Renal pelvis (tissue), 4 donors: Measurements from ENCODE around the gene EFHC1. TPM values are rescaled to one million over a fixed set of nuclear protein-coding genes. Genes with fewer than 3 reads are reported as not detected.
A peak's percentile ranks its signal among the peaks of the same experiment; 100 is the strongest.

Experiments
- DNase-seq: peaks from one replicate; pipeline ENCODE4 v3.0.0-alpha.2; 2013
- polyA plus RNA-seq, 3 donors: library from polyadenylated mRNA; unstranded; fragments of 120-200 nt; gene quantifications; one replicate each; pipeline ENCODE4 v1.2.1, GENCODE V29; 2013; ENCODE audit not compliant: insufficient read length in 3 of 3

EFHC1 gene
- polyA plus RNA-seq, 3 donors, result 54.4 to 75.7 (median 63.6) TPM

- no peak for DNase-seq
Observed at GRCh38 chr6:52391599-52391998, 28.5 kb upstream of the EFHC1 start.

- no peak for DNase-seq
Observed at GRCh38 chr6:52392944-52393343, 27.2 kb upstream of the EFHC1 start.

DNA sequence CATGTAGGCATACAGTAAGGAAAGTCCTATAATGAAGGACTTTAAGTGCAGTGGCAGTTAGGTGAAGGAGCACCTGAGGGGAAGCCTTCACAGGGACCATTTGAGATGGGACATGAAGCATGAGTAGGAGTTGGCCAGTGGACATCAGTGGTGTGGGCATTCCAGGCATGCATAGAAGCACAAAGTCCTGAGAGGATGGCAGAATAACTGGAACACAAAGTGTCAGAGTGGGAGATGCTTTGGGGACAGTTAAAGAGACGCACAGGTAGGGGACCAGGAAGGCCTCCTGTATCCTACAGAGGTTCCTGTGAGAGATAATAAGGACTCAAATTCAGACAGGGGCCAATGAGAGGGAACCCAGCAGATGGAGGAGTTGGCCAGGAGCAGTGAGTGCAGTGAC lies 26.4 kb upstream of the EFHC1 start:
- DNase-seq, result no peak

DNA sequence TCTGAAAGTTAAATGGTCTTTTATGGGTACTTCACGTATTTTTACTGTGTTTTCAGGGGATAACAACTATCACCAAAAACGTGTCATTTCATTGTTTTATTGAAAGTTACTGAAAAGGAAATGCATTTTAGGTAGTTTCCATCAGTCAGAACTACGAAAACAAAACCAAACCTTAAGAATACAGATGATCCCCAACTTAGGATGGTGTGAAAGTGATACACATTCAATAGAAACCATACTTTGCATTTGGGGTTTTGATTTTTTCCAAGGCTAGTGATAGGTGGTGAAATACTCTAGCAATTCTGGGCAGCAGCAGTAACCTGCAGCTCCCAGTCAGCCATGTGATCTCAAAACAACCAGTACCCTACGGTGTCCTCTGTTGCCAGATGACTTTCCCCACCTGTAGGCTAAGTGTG lies 25.9 kb upstream of the EFHC1 start:
- no peak for DNase-seq

- DNase-seq, result no peak
Observed at GRCh38 chr6:52395969-52396368, 24.2 kb upstream of the EFHC1 start.

- peak; percentile 57 for DNase-seq
Observed at GRCh38 chr6:52399511-52400312, 20.4 kb upstream of the EFHC1 start.

GRCh38 chr6:52400313-52401041 lies 19.7 kb upstream of the EFHC1 start:
- no peak for DNase-seq

DNA sequence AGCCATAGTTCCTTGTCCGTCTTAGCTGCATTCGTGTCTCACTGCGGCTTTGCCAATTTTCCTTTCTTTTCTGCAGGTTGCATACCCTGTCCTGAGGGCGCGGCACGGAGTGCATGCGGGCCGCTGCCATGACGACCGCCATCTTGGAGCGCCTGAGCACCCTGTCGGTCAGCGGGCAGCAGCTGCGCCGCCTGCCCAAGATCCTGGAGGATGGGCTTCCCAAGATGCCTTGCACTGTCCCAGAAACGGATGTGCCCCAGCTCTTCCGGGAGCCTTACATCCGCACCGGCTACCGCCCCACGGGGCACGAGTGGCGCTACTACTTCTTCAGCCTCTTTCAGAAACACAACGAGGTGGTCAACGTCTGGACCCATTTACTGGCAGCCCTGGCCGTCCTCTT lies 17.1 kb upstream of the EFHC1 start:
- DNase-seq, result no peak

- no peak for DNase-seq
Observed at GRCh38 chr6:52403627-52404026, 16.5 kb upstream of the EFHC1 start.

DNA sequence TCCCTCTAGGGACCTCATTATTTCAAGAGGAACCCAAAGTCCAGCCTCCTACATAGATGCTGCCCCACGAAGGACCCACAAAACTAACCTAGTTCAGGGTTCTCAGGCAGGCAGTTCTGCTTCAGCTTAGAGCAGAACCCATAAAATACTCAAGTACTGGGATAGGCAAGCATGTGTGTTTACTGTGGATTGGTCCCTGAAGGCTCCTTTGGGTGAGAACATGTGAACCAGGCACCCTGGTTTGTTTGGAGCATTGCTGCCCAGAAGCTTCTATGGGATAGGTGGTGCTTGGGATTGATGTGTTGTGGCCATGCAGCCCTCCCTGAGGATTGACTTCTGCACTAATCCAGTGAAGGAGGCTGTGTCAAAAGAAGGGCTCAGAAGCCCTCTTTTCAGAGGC lies 14.9 kb upstream of the EFHC1 start:
- DNase-seq, result no peak

GRCh38 chr6:52407467-52407866 lies 12.7 kb upstream of the EFHC1 start:
- DNase-seq, result no peak

DNA sequence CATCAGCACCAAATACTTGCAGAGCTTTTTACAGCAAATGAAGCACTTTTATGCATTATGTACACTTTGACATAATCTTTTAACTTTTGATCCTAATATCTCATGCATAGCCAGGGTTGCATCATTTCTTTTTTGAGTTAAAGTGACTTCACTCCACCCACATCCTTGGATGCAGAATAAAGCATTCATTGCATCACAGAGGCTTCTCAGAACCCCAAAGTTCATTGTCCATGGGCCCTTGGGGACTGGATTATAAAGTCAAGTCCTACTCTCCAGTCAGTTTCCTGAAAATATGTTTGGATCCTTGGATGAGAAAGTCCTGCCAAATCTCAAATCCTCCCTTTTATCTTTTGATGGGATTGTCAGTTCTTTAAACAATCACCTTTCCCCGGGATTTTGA lies 10.6 kb upstream of the EFHC1 start:
- no peak for DNase-seq

DNA sequence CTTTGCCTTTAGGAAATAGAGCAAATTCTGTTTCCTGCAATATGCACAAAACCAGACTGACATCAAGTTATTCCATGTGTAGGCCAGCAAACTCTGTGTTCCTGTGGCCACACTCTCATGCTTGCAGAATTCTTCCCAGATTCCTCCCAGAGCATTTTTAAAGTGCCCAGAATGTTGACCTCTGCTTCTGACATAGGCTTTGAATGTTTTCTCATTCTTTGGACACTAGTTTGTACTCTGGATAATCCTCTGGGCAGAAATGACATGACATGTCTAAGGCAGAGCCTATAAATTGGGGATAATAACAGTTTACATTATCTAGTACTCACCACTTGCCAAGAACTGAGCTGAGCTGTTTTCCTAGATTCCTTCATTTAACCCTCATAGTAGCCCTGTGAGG lies 9.2 kb upstream of the EFHC1 start:
- no peak for DNase-seq

DNA sequence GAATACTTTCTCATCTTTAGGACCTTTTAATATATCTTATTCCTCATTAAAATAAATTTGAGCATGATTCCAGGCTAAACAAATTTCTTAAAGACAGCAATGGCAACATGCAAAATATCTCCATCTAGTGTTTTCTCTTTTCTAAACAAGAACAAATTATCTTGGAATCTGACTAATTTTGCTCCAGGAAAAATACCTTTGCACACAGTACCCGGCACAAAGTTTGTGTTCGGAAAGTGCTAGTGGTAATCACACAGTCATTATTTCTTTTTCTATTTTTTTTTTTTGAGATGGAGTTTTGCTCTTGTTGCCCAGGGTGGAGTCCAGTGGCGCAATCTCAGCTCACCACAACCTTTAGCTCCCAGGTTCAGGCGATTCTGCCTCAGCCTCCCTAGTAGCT lies 8.2 kb upstream of the EFHC1 start:
- DNase-seq, result no peak

DNA sequence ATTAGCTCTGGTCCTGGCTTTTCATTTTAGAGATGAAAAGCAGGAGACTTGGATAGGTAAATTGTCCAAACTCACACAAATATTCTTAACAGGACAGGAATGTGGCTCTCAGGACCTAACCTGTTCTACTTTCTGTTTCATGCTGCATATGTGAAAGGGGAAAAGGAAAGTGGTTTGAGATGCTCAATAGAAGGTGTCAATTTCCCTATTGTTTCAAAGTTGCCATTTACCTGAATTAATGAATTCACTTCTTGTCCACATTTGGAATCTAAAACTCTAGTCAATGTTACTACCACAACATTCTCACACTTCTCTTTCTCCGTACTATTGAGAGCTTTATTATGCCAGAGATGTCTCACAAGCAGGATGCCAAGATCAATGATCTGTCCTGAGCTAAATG lies 4.8 kb upstream of the EFHC1 start:
- no peak for DNase-seq

DNA sequence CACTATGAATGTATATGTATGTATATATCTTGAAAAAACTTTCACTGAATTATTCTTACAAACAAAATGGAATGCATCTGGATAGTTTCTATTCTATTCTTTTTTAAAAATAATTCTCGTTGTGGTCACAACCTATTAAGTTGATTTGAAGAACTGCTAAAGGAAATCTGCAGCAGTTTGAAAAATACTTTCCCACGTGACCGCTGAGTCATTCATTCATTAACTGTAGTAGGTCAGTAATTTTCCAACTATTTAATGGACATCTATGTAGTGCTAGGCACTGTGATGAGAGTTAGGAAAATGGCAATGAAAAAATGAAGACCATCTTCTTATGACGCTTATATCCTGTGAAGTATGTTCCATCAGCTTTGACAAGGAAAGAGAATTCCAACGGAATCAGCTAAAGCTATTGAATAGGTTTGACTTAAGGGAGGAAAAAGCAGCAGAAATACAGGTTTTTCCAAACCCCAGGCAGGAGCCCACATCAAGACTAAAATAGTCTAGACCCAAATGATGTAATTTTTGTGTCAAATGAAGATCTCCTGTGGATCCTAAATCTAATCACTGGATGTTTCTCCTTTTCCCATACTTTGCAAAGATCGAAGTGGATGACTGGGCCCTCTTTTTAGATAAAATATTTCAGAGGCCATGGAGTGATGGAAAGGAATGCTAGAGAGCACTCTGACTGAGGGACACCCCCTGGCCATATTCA lies 4.1 kb upstream of the EFHC1 start:
- no peak for DNase-seq

DNA sequence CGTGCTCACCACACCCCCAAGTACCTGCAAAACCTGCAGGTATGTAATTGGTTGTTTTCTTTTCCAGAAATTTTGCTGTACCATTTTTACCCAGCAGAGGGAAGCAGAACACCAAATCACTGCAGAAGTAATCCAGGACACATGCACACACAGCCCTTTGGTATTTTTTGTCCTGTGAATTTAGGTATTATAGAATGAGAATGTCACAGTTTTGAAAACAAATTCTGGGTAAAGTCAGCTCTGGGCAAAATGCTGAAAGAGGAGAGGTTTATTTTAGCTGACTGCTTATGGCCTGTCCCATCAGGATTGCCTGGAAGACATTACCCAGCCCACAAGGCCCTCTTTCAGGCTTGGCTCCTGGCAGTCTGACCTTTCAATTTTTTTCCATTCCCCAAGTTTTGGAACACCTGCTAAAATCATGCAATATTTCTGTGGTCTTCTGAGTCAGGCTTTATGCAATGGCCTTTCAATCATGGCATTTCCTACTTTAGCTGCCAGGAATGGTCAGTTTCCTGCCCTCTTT lies 3.5 kb upstream of the EFHC1 start:
- peak; percentile 62 for DNase-seq

DNA sequence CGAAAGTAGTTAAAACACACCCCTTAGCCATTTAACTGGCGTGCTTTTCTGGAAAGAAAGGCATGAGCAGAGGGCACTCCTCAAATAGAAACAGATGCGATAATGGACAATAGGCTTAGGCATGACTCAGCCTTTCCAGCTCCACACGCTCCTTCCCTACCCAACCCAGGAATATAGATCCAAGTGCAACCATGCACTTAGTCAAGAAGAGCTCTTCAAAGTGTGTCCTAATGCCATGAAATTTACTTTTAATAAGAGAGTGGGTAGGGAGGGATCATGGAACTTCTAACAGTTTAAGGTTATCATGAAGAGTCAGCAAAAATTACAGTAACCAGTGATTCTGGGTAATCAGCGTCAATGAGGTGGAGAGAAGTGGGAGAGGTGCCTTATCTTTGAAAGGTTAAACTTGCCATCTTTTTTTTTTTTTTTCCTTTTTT lies 2.4 kb upstream of the EFHC1 start:
- no peak for DNase-seq

DNA sequence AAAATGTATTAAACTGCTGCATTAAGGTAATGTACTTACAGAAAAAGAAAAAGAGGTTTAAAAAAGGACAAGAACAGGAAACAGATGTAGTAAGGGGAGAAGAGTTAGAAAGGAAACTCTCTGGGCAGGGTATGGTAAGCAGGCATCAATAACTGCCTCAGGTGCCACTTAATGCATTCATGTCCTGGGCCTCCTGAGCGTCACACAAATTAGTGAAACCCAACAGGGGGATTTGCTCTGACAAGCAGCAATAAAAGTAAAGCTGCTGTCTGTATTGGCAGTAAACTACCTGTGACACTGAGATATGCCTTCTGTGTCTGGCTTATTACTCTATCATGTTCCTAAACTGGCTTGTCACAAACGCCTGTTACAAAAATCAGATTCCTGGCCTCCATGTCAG lies 1.5 kb upstream of the EFHC1 start:
- no peak for DNase-seq

DNA sequence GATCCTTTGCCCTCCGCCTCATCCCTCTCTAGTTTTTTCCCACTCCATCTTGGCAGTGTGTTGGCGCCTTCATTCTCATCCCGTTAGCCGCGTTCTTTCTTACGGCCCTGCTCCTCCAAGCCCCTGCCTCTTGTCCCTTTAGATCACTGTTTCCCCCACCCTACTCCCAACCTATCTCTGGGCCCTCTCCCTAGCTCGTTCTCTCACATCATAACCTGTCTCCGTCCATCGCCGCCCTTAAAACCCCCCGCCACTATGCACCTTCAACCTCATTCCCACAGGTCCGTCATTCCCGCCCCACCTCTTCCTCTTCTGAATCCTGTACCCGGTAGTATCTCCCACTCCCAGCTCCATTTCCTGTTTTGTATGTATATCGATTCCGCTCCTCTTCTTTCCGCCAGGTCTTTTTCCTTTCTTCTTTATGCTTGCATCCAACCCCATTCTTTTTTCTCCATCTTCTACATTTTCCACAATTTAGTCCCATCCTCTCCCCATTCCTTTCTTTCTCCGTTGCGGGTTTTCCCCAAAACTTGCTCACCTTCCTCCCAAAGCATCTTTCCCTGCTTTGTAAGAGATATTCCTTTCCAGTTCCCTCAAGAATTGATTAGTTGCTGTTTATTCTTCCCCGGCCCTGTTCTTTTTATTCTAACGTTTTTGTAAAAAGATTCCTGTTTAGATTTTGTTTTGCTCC lies 671 bp downstream of the EFHC1 start:
- no peak for DNase-seq

DNA sequence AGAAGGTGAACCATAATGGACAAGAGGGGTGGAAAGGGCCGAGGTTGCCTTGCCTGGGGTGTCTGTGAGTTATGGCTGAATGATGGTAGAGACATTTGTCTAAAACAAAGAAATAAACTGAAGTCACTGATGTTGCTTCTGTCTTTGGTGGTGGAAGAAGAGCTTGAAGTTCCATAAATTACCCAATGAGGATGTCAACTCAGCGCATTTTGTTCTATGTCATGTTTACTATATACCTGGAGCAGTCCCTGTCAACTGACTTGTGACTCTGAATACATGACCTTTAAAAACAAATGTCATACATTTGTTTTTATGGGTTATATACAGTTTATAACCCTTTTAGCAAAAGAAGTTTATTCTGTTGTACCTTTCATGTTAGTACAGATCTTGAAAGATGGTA lies 2.0 kb downstream of the EFHC1 start:
- DNase-seq, result no peak

- DNase-seq, result no peak
Observed at GRCh38 chr6:52423448-52423847, 3.3 kb downstream of the EFHC1 start.
